AG04450 (cell line): Measurements from ENCODE around the gene KLHL36. TPM values are rescaled to one million over a fixed set of nuclear protein-coding genes. Genes with fewer than 3 reads are reported as not detected.

ENCODE experiments used
- CTCF ChIA-PET: fragments of 300-600, 350-600 bp; formaldehyde crosslinking; extraction: SDS; loops from one replicate; lab custom pipeline; 2022; ENCODE audit warnings: antibody characterized with exemption, inconsistent platforms; lab: Charles Lee
- POLR2A ChIA-PET: fragments of 350-600 bp; formaldehyde crosslinking; extraction: SDS; loops from one replicate; lab custom pipeline; 2021; ENCODE audit warnings: antibody characterized with exemption, inconsistent platforms; lab: Yijun Ruan, JAX
- DNase-seq: peaks from one replicate; pipeline ENCODE4 v3.0.0-alpha.2; 2011; ENCODE audit warnings: low read depth, low spot score
- H3K27ac ChIP-seq: one replicate; pipeline ENCODE4 v1.5.1; 2012; ENCODE audit warnings: low read depth, low read length, control low read depth
- H3K27me3 ChIP-seq: one replicate; pipeline ENCODE4 v1.6.0; 2012; ENCODE audit warnings: low read length; ENCODE audit not compliant: control insufficient read depth, insufficient read depth
- H3K4me3 ChIP-seq: 2 replicates; pipeline ENCODE4 v1.5.1; 2011; ENCODE audit warnings: mild to moderate bottlenecking, low read depth, low read length, control low read depth
- H3K9me3 ChIP-seq: 2 replicates; pipeline ENCODE4 v1.5.1; 2012; ENCODE audit warnings: low read length; ENCODE audit not compliant: control insufficient read depth, insufficient read depth
- CTCF ChIP-seq: IDR thresholded peaks from 2 replicates; pipeline ENCODE4 v1.5.1; 2011; ENCODE audit warnings: low read depth, low read length, control low read depth, inconsistent platforms
- polyA plus RNA-seq: library from polyadenylated mRNA; depleted of rRNA; stranded (reverse); fragments of >200 nt; gene quantifications from 2 replicates; pipeline ENCODE4 v1.2.3, GENCODE V29; 2011

KLHL36 gene
- polyA plus RNA-seq, 1 experiment, result 32.6 TPM

- Histone ChIP-seq H3K4me3 (no peak overlapping the region), H3K9me3 (no peaks in the 10 kb centered on the region), H3K27me3 (no peaks in the 10 kb centered on the region), H3K27ac (no peak overlapping the region)
- DNase-seq, result no peak
- POLR2A ChIA-PET, result interaction anchor here (0.5 to 0.6 kb wide), 2 partner anchors 55 to 59 kb away, joined by 3 to 5 read pairs; no protein-coding TSS in a partner anchor
- no peak for TF ChIP-seq CTCF
- CTCF ChIA-PET, result interaction anchor here (1.1 to 2.6 kb wide), 2 partner anchors 98 to 117 kb away, joined by 3 to 5 read pairs; no protein-coding TSS in a partner anchor
Observed at GRCh38 chr16:84628226-84628731, 20.0 kb upstream of the KLHL36 start.

- POLR2A ChIA-PET, result interaction anchor here (0.7 kb wide), 1 partner anchor 20 kb away, joined by 3 read pairs; no protein-coding TSS in a partner anchor
- Histone ChIP-seq H3K9me3 (no peaks in the 10 kb centered on the region), H3K4me3 (no peak overlapping the region), H3K27ac (no peak overlapping the region), H3K27me3 (no peaks in the 10 kb centered on the region)
- CTCF ChIA-PET, result no interaction called here
- TF ChIP-seq CTCF, result no peak
- no peak for DNase-seq
Observed at GRCh38 chr16:84629580-84629979, 18.7 kb upstream of the KLHL36 start.

- Histone ChIP-seq H3K4me3 (no peak overlapping the region), H3K27ac (no peak overlapping the region), H3K9me3 (no peaks in the 10 kb centered on the region), H3K27me3 (no peaks in the 10 kb centered on the region)
- no peak for TF ChIP-seq CTCF
- DNase-seq, result no peak
- POLR2A ChIA-PET, result interaction anchor here (0.7 kb wide), 1 partner anchor 20 kb away, joined by 3 read pairs; no protein-coding TSS in a partner anchor
- CTCF ChIA-PET, result no interaction called here
Observed at GRCh38 chr16:84630009-84630408, 18.3 kb upstream of the KLHL36 start.

- POLR2A ChIA-PET, result no interaction called here
- TF ChIP-seq CTCF, result no peak
- Histone ChIP-seq H3K27ac (no peak overlapping the region), H3K27me3 (no peaks in the 10 kb centered on the region), H3K9me3 (no peaks in the 10 kb centered on the region), H3K4me3 (no peak overlapping the region)
- CTCF ChIA-PET, result no interaction called here
- DNase-seq, result no peak
Observed at GRCh38 chr16:84630446-84631152, 17.7 kb upstream of the KLHL36 start.

- Histone ChIP-seq H3K27ac (no peak overlapping the region), H3K9me3 (no peaks in the 10 kb centered on the region), H3K4me3 (no peak overlapping the region), H3K27me3 (no peaks in the 10 kb centered on the region)
- TF ChIP-seq CTCF, result no peak
- ChIA-PET POLR2A (interaction anchor here (0.9 kb wide), 1 partner anchor 327 kb away, joined by 3 read pairs; no protein-coding TSS in a partner anchor), CTCF (no interaction called here)
- DNase-seq, result no peak
Observed at GRCh38 chr16:84631153-84631466, 17.2 kb upstream of the KLHL36 start.
